GM18909 (cell line): ENCODE data around the gene EML3.
"Not testable (repeated sequence)": the region's sequence is repeated elsewhere in the genome, so short reads cannot be mapped to it uniquely, and the experiment has no call there.

ENCODE experiments used
- ATAC-seq: cut with Tn5 transposase; IDR thresholded peaks from one replicate; pipeline ENCODE4 v1.9.1; 2021; ENCODE audit warnings: mild to moderate bottlenecking; ENCODE audit not compliant: unreplicated experiment, poor library complexity

Gene EML3, protein sequence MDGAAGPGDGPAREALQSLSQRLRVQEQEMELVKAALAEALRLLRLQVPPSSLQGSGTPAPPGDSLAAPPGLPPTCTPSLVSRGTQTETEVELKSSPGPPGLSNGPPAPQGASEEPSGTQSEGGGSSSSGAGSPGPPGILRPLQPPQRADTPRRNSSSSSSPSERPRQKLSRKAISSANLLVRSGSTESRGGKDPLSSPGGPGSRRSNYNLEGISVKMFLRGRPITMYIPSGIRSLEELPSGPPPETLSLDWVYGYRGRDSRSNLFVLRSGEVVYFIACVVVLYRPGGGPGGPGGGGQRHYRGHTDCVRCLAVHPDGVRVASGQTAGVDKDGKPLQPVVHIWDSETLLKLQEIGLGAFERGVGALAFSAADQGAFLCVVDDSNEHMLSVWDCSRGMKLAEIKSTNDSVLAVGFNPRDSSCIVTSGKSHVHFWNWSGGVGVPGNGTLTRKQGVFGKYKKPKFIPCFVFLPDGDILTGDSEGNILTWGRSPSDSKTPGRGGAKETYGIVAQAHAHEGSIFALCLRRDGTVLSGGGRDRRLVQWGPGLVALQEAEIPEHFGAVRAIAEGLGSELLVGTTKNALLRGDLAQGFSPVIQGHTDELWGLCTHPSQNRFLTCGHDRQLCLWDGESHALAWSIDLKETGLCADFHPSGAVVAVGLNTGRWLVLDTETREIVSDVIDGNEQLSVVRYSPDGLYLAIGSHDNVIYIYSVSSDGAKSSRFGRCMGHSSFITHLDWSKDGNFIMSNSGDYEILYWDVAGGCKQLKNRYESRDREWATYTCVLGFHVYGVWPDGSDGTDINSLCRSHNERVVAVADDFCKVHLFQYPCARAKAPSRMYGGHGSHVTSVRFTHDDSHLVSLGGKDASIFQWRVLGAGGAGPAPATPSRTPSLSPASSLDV

DNA sequence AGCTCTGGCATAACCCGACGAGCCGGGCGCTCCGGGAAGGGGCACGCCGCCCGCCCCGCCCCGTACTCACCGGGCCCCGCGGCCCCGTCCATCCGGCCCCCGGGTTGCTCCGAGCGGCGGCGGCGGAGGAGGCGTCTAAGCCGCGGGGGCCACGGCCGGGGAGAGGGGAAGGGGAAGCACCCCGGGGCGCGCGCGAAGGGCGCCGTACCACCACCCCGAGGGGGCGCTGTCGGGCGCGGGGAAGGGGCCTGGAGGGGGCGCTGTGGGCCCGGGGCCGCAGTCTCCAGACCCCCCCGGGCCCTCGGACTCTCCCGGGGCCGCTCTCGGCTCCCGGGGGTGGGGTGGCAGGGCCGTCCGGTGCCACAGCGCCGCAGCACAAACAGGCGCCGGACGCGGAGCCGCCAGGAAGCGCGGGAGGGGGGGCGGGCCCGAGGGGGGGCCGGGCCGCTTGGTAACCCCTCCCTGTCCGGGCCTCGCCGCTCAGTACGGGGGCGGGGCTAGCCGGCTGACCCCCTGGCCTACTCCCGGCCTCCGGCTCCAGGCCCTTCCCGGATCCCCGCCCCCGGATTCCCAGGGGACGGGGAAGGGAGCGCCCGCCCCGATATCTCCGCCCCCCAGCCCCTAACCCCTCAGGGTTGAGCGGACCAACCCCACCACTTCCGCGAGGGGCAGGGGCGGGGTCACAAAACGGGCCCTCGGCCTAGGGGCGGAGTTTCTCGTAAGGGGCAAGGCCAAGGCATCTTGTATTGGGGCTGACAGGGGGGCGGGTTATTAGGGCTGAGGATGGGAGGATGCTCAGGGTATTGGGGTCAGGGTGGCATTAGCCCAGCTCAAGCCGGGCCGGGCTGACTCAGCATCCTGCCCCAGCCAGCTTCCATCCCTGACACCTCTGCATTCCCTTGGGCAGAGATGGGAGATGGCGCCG is at the start of gene EML3, which contains the start of gene ROM1:
TSS of gene EML3 (minus strand) at position 410 of the 925 bp plus-strand sequence. CDS start at position 92, 318 bp downstream.
TSS of gene ROM1 (plus strand) at position 892 of the 925 bp plus-strand sequence. CDS start at position 917, 25 bp downstream.
- ATAC-seq, result peak; percentile 66

DNA sequence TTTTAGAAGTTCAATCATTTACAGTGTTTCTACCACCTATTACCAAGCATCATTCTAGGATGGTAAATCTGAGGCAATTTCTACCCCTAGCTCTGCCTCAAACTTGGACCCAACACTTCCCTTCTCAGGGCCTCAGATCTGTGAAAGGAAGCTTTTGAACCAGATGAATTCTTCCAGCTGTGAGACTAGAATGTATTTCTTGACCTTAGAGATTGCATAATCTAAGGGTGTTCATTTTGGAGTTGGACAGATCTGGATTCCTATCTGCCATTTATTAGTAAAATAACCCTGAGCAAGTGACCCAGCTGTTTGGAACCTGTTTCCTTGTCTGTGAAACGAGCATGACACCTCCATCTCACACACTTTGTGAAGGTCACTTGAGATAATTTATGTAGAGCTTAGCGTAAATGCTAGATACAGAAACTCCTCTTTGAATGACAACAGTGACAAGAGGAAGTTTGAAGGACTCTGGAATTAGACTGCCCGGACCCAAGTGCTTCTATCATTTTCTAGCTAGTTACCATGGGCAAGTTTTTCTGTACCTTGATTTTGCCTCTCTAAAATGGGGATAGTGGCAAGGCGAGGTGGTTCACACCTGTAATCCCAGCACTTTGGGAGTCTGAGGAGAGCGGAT is 44.3 kb upstream of the EML3 start:
- no peak for ATAC-seq

DNA sequence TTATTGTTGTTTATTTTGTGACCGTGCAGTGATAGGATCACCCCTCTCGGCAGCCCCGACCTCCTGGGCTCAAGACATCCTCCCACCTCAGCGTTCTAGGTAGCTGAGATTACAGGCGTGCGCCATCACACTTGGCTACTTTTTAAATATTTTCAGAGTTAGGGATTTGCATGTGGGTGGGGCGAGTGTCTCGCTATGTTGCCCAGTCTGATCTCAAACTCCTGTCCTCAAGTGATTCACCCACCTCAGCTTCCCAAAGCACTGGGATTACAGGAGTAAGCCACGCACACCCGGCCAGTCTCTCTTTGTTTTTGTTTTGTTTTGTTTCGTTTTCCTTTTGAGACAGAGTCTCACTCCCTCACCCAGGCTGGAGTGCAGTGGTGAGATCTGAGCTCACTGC is 41.7 kb upstream of the EML3 start:
- ATAC-seq, result no peak

DNA sequence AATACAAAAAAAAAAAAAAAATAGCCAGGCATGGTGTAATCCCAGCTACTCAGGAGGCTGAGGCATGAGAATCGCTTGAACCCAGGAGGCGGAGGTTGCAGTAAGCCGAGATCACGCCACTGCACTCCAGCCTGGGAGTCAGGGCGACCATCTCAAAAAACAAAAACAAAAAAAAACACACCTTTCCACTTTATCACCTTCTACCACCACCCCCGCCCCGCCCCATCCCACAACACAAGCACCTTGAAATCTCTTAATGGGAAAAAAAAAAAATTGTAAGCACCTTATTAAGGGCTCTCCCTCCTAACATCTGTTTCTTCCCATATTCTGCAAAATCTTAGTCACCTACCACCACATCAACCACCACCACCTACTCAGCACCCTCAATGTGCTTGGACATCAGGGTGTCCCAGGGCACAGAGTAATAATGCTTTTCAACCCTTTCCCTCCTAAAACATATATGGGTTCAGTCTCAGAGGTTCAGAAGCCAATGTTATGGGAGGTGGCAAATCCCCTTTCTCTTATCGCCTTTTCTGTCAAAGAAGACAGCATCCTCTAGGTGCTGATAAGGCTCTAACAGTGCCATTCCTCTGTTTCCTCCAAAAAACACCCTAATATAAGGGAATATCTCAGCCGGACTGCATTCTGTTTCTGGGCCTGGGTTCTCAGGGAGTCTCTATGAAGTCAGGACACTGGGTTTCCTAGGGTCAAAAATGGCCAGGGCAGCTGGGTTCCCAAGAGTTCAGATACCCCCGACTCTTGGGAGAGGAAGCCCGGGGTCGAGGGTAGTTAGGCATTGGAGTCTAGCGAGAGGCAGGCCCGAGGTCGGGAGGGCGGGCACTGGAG is 39.8 kb upstream of the EML3 start:
- ATAC-seq, result peak; percentile 2

DNA sequence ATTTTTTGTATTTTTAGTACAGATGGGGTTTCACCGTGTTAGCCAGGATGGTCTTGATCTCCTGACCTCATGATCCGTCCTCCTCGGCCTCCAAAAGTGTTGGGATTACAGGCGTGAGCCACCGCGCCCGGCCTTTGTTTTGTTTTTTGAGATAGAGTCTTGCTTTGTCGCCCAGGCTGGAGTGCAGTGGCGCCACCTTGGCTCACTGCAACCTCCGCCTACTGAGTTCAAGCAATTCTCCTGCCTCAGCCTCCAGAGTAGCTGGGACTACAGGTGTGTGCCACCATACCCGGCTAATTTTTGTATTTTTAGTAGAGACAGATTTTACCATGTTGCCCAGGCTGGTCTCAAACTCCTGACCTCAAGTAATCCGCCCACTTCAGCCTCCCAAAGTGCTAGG is 37.7 kb upstream of the EML3 start:
- ATAC-seq, result not testable (repeated sequence)

DNA sequence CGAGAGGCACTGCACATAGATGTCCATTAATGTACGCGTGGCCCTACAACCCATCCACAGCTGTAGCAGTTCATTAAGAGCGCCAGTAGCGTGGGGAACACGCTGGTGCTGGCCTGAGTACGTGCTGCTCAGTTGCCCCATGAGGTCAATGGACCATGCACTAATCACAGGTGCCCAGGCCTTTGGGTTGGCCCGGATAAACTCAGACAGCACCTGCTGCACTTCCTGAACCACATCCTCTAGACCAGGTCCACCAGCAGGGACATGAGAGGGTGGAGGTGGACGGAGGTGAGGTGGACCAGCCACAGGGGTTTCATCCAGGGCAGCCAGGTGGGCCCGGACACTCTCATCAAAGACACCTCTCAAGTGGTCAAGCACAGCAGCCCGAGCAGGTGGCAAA is 36.9 kb upstream of the EML3 start:
- ATAC-seq, result no peak

DNA sequence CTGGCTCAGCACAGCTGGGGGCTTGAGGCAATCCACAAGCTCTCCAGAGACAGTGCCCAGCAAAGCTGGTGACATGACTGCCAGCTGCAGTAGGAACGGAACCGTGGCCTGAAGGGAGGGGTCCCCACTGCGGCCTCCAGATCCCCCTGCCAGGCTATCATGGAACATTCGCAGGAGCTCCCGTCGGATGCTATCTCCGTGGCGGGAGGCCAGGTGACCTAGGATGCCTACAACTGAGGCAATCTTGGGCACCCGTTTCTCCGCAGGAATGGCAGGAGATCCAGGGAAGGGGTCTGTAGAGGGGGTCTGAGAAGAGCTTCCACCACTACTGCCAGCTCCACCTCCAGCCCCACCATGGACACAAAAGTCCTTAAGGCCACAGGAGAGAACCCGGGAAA is 36.4 kb upstream of the EML3 start:
- no peak for ATAC-seq

DNA sequence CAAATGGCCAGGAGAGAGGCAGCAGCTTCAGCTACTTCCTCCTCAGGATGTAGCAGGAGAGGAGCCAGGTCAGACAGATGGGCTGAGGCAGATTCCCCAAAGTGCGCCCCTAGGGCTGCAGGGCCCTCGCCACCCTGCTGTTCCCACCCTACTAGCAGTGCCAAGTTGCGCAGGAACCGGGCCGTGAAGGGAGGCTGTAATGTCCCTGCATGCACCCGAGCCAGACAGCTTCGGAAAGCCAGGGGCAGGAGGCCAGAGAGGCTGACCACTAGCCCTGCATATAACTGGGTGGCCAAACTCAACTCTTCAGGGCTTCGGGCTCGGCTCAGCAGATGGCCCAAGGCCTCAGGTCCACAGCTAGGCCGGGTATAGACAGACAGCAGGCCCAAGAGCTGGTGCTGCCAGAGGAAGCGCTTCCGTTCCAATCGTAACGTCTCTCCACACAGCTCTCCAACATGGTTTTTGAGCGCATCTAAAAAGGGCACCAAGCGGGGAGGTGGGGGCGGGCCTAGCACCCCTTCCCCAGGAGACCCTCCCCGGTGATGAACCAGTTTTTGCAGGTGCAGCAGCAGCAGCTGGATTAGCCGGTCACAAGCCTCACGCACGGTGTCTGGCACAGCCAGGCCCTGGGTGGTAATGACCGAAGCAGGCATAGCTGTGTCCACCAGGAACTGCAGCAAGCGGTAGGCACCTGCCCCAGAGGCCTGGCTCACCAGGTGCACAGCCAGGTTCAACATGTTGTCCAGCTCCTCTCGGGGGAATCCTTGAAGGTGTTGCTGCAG is 35.8 kb upstream of the EML3 start:
- ATAC-seq, result no peak

DNA sequence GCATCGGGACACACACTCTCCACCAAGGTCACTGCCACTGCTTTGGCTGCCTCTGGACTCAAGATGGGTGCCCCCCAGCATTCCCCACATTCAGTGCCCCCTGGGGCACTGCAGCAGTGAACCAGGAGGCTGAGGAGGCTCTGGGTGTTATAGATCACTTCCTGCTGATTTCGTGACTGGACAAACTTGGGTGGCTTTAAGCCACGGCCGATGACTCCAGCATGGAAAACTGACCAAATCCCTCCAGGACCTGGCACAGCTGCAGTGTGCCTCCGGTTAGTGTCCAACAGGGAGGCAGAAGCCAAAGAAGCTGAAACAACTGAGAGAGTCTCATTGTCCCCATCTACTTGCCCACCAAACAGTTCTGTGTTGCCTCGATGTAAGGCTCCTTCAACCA is 35.0 kb upstream of the EML3 start:
- no peak for ATAC-seq

DNA sequence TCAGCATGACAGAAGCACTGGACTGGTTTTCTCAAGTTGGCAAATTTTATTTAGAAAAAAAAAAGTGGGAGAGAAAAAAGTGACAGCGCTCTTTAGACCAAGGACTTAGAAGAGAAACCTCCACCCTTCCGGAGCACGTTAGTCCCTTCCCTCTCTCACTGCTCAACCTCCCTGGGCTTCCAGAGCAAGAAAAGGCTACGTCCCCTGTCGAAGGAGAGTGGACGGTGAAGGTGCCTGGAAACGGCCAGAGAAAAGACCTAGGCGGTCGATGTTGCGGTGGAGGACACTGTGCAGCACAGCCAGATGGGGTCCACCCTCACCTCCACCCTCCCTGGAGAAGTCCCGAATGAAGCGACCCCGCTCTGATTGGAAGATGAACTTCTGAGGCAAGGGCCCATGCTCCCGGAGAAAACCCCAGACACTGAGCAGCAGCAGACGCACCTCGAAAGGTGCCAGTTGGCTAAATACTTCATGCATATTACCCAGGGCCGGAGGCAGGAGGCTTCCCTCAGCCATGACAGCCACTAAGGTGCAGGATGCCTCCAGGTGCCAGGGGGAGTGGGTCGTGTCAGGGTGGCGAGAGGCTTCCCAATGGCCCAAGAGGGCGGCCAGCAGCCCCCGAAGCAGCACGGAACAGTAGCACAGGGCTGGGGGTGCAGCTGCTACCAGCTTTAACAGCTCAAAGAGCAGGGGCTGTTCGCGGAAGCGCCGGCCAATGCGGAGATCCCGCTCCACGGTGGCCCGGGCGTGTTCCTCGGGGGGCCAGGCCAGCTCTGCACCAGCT is 34.4 kb upstream of the EML3 start:
- no peak for ATAC-seq

DNA sequence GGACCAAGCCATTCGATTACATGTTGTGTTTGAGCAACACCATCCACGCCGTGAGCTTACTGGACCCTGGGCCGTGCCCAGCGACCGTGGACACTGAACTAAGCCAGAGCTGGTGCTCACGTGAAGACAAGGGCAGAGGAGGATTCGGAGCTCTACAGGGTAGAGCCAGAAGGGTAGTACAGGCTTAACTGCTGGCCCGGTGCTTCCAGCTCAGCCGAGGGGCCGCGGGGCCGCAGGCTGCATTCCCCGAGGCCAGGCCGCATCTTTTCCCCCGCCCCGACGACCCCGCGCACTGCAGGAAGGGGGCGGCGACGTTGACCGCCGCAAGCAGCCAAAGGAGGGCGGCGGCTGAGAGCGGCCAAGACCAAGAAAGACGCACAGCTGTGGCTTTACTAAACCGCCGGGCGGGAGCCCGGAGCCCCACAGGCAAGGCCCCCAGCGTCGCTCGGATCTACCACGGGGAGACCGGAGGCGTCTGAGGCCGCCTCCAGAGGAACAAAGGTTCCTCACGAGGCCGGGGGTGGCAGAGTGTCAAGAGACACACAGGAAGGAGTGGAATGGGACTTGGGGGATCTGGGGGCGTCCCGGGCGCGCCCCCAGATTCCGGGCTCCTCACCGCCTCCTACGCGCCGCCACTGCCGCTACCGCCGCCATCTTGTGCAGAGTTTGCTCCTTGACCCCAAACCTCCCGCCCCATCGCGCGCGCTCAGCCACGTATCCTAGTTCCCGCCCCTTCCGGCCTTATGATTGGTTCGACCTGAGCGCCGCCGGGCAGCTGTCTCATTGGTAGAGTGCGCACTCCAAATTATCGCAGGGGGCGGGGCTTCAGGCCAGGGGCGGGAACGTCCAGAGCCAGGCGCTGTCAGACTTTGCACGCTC is 33.6 kb upstream of the EML3 start, which contains the start of gene GANAB:
TSS of gene GANAB (minus strand) at position 668 of the 879 bp plus-strand sequence. CDS start at position 654, 14 bp downstream.
- ATAC-seq, result peak; percentile 96

DNA sequence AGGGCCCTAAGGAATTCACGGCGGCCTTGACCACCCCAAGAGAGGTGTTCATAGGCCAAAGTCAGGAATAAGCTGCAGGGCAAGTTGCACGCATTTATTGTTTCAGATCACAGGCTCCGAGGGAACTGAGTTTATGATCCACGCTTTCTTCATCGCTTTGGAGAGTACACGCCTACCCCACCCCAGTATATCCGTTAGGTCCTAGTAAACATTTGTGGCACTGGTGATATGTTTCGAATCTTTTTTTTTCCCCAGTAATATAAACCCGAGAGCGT is 33.0 kb upstream of the EML3 start:
- no peak for ATAC-seq

DNA sequence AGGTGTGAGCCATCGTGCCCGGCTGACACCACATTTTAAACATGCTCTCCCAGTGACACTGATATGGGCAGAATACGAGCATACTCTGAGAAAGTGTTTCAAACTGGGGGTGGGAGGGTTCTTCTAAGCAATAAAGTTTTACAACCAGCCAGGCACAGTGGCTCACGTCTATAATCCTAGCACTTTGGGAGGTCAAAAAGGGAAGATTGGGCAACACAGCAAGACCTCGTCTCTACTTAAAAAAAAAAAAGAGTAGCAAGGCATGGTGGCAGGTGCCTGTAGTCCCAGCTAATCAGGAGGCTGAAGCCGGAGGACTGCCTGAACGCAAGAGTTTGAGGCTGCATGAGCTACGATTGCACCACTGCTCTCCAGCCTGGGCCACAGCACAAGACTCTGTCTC is 31.6 kb upstream of the EML3 start:
- no peak for ATAC-seq

DNA sequence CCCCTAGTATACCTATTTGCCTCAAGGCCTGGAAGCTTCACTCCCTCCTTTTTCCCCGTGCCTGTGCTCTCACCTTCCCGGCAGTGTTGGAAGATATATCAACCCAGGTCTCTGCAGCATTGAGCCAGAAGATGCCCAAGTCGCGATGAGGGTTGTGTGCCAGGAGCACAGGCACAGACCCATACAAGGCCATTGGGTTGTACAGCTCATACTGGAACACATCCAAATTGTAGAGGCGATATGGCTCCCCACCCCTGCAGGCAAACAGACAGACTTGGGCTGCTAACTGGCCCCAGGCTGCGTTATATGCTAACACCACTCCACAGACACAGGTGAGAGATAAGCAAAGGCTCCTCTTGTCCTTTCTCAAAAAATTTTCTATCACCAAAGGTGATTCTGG is 19.9 kb upstream of the EML3 start:
- no peak for ATAC-seq

DNA sequence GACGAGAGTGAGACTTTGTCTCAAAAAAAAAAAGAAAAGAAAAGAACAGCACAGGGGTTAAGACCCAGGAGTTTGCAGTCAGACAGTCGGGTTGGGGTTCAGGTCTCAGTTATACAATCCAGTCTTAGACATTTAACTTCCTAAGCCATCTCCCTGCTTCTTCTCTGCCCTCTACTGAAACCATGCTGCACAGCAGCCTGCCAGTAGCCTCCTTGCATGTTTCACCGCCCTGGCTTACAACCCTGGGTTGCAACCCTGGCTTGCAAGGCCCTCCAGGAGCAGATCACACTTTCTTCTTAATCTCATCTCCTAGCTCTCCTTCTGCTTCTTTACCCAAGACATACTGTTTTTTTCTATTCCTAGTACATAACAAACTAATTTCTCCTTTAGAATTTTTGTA is 15.1 kb upstream of the EML3 start:
- ATAC-seq, result no peak

DNA sequence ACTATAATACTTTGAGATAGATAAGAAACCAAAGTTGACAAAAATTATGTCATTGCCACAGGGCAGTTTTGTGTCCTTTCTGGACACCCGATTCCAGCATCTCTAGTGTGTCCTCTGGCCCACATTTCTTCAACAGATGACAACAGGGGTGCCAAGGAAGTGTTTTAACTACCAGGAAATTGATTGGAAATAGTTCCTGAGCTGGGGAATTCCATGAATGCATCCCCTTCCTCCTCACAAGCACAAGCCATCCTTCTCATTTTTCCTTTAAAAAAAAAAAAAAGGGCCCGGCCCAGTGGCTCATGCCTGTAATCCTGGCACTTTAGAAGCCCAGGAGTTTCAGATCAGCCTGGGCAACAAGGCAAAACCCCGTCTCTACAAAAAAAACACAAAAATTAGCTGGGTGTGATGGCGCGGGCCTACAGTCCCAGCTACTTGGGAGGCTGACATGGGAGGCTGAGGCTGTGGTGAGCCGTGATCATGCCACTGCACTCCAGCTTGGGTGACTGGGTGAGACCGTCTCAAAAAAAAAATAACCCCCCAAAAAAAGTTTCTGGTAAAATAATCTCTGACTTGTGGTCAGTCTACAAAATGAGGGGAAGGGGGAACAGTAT is 10.0 kb upstream of the EML3 start:
- no peak for ATAC-seq
